ENCODE measurements around the gene AGAP1. TPM values are rescaled to one million over a fixed set of nuclear protein-coding genes. Genes with fewer than 3 reads are reported as not detected.

The AGAP1 gene
- total RNA-seq, 3 donors from 2014 or later (not counting 1 experiment from before 2014, with no cell fraction given): 42.0 to 56.4 (median 45.7) TPM

DNA sequence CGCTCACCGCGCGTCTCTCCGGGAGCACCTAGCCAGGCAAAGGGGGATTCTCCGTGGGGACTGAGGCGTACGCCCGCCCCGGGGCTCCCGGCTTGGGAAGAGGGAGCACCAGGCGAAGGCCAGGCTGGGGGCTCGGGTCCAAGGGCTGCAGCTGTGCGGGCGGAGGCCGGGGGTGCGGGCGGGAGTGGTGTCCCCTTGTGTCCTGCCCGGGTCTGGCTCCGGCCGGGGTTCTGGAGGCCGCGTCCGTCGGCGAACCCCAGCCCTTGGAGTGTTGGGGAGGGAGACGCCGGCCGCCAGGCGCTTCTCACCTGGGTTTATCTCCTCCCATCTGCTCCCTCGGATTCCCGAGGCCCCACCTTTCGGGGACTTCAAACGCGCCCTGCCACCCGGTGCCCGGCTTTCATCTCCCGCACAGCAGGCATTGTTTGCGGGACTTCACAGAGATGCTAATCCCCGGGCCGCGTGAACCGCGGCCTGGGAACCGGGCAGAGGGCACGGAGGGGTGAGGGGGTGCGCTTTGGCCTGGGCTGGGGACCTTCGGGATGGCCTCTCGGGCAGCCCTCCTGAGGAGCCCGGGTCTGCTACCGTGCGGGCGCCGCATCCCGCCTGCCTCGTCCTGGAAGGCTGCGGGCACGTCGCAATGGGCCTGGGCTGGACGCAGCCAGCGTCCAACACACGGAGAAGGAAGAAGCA, 679.3 kb downstream of the AGAP1 start:
- Histone ChIP-seq H3K27me3 (ENCODE audit: control insufficient read depth, insufficient read depth, low read length) (peaks cover 49% of the 10 kb centered on the region), H3K4me3 (ENCODE audit: low read length) (no peak overlapping the region), H3K4me1 (ENCODE audit: control insufficient read depth, insufficient read depth, low read length) (peaks cover 6% of the 10 kb centered on the region), H3K9me3 (ENCODE audit: control insufficient read depth, insufficient read depth, low read length) (no peaks in the 10 kb centered on the region), H3K36me3 (ENCODE audit: control insufficient read depth, insufficient read depth, low read length) (no peaks in the 10 kb centered on the region), H3K27ac (ENCODE audit: low read length) (no peak overlapping the region)
- Mint-ChIP-seq H3K9me3 (no peaks in the 10 kb centered on the region), H3K4me1 (peaks cover 1 to 3% of the 10 kb centered on the region in 2 donors), H3K27me3 (ENCODE audit: low read depth in 2 of 2) (peaks cover 49 to 61% of the 10 kb centered on the region in 2 donors), H3K27ac (no peak overlapping the region), H3K4me3 (no peak overlapping the region), H3K36me3 (no peaks in the 10 kb centered on the region)
- ATAC-seq: no peak
- no peak for DNase-seq
- TF ChIP-seq, protein P1, sequence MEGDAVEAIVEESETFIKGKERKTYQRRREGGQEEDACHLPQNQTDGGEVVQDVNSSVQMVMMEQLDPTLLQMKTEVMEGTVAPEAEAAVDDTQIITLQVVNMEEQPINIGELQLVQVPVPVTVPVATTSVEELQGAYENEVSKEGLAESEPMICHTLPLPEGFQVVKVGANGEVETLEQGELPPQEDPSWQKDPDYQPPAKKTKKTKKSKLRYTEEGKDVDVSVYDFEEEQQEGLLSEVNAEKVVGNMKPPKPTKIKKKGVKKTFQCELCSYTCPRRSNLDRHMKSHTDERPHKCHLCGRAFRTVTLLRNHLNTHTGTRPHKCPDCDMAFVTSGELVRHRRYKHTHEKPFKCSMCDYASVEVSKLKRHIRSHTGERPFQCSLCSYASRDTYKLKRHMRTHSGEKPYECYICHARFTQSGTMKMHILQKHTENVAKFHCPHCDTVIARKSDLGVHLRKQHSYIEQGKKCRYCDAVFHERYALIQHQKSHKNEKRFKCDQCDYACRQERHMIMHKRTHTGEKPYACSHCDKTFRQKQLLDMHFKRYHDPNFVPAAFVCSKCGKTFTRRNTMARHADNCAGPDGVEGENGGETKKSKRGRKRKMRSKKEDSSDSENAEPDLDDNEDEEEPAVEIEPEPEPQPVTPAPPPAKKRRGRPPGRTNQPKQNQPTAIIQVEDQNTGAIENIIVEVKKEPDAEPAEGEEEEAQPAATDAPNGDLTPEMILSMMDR (IDR thresholded peaks at IDR 0.05): no peak
- intact Hi-C loops (cut with micrococcal nuclease): no loop called here
- 10% methylated on average over 62 of the region's 62 CpGs for WGBS (ENCODE audit: insufficient coverage)

DNA sequence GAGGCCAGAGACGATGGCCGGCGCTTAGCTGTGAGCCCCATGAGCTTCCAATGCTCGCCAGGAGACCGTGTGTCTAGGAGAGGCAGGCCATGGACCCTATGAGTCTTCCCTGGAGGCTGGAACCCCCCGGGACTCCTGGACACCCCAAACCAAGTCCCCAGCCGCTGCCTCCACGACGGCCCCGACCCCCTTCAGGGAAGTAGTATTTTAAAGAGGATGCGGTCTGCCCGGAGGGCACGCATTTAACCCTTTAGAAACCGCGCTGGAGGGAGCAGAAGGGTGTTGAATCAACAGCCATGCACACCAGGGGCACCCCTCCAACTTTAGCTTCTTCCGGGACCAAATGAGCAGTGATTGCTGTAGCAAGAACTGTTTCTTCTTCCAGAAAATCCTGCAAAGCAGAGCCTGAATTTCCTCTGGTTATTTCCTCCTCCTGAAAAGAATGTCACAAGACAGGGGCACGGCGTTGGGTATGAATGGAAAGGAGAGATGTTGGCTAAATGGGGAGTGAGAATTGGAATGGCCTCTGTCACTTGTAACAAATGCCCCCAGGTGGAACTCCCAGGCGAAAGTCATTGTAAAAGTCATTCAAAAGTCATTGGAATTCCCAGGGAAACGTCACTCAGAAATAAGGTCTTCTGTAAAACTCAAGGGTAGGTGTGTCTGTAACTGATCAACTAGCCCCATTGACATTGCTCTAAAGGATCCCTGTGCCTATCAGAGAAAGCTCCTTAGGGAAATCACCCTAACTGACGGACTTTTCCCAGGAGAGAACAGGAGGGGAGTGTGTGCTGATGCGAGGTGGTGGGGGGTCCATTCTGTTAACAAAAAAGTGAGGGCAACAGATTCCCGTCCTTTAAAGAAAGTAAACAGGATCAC, 680.1 kb downstream of the AGAP1 start:
- peaks cover 53% of the 10 kb centered on the region for H3K27me3 ChIP-seq (ENCODE audit: control insufficient read depth, insufficient read depth, low read length)
- peaks cover 55 to 66% of the 10 kb centered on the region in 2 donors for H3K27me3 Mint-ChIP-seq (ENCODE audit: low read depth in 2 of 2)
- WGBS (ENCODE audit: insufficient coverage): 4% methylated on average over 18 of the region's 23 CpGs
- TF ChIP-seq, protein P1 (IDR thresholded peaks at IDR 0.05): no peak
- no peaks in the 10 kb centered on the region for H3K36me3 Mint-ChIP-seq
- H3K4me1 Mint-ChIP-seq: peaks cover 5 to 6% of the 10 kb centered on the region in 2 donors
- ATAC-seq: no peak
- no peaks in the 10 kb centered on the region for H3K9me3 Mint-ChIP-seq
- no peak overlapping the region for H3K27ac Mint-ChIP-seq
- H3K36me3 ChIP-seq (ENCODE audit: control insufficient read depth, insufficient read depth, low read length): no peaks in the 10 kb centered on the region
- peaks cover 13% of the 10 kb centered on the region for H3K4me1 ChIP-seq (ENCODE audit: control insufficient read depth, insufficient read depth, low read length)
- no peak overlapping the region for H3K27ac ChIP-seq (ENCODE audit: low read length)
- no peaks in the 10 kb centered on the region for H3K9me3 ChIP-seq (ENCODE audit: control insufficient read depth, insufficient read depth, low read length)
- H3K4me3 ChIP-seq (ENCODE audit: low read length): no peak overlapping the region
- intact Hi-C loops (cut with micrococcal nuclease): no loop called here
- no peak overlapping the region for H3K4me3 Mint-ChIP-seq
- DNase-seq: no peak

DNA sequence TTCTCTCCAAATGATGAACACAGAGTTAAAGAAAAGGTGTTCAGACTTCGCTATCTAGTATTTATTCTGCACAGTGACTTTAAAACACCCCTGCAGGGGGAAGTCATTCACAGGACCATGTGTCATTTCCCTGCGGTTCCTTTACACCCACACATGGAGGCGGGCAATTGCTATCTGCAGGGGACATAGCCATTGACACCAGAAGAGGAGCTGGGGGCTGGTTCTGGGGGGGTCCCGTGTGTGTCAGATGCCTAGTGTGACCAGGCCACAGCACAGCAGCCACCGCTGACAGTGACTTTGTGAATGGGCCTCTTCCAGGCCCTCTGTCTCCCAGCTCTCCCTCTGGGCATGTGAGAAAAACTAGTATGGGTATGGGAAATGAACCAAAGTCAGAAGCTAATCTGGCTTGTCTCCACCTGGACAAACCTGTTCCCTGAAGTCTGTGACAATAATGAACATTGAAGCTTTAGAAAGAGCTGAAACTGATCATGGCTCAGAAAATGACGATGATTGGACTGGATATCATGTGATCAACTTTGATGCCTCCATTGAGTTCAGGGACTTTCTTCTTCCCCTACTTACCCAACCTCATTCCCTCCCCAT, 681.8 kb downstream of the AGAP1 start:
- Histone ChIP-seq H3K4me3 (ENCODE audit: low read length) (no peak overlapping the region), H3K9me3 (ENCODE audit: control insufficient read depth, insufficient read depth, low read length) (no peaks in the 10 kb centered on the region), H3K4me1 (ENCODE audit: control insufficient read depth, insufficient read depth, low read length) (peaks cover 13% of the 10 kb centered on the region), H3K27me3 (ENCODE audit: control insufficient read depth, insufficient read depth, low read length) (peaks cover 46% of the 10 kb centered on the region), H3K27ac (ENCODE audit: low read length) (no peak overlapping the region), H3K36me3 (ENCODE audit: control insufficient read depth, insufficient read depth, low read length) (no peaks in the 10 kb centered on the region)
- 24% methylated on average over 6 of the region's 6 CpGs for whole genome bisulfite sequencing (ENCODE audit: insufficient coverage)
- H3K27me3 Mint-ChIP-seq (ENCODE audit: low read depth in 2 of 2): peaks cover 53 to 61% of the 10 kb centered on the region in 2 donors
- H3K27ac Mint-ChIP-seq: no peak overlapping the region
- intact Hi-C loops (cut with micrococcal nuclease): no loop called here
- no peaks in the 10 kb centered on the region for H3K36me3 Mint-ChIP-seq
- no peak for DNase-seq
- peaks cover 5 to 6% of the 10 kb centered on the region in 2 donors for H3K4me1 Mint-ChIP-seq
- no peaks in the 10 kb centered on the region for H3K9me3 Mint-ChIP-seq
- ATAC-seq: no peak
- TF ChIP-seq, protein P1 (IDR thresholded peaks at IDR 0.05): no peak
- no peak overlapping the region for H3K4me3 Mint-ChIP-seq

Measured in natural killer cell (primary cell).